GM19438 (cell line): ENCODE measurements around the gene CTTNBP2NL.

Source experiments
- ATAC-seq: cut with Tn5 transposase; IDR thresholded peaks from one replicate; pipeline ENCODE4 v1.9.1; 2021; ENCODE audit warnings: low read depth; ENCODE audit not compliant: unreplicated experiment

CTTNBP2NL gene

DNA sequence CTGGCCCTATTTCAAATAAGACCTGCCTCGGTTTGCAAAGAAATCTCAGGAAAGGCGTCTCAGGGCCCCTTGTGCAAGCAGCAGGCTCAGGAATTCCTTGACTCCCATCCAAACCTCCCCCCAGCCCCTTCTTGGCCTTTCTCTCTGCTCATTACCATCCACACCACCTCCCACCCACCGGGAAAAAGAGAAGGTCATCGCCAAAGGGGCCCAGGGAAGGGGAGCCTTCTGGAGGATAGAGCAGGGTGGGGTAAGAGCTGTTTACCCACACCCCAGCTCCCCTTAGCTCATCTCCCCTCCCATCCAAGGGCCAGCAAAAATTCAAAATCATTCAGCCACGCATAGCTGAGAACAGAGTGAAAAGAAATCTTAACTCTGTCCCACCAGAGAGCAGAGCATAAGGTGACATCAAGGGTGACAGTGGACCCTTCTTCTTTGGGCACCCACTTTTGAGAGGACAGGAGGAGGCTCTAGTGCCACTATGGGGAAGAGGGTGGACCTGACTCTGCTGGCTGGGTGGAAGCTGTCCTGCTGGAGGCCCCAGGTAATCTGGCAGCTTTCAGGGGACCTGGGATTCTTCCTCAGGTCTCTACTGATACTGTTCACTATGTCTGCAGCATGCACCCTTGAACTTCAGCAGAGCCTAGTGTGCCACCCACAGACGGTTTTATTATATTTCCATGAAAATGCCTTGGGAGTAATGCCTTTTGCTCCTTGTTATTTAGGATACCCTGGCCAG, 108.8 kb downstream of the CTTNBP2NL start:
- ATAC-seq = no peak

- no peak for ATAC-seq
Measured at GRCh38 chr1:112505400-112505785, 109.4 kb downstream of the CTTNBP2NL start.

- no peak for ATAC-seq
Measured at GRCh38 chr1:112505878-112506277, 109.9 kb downstream of the CTTNBP2NL start.

- no peak for ATAC-seq
Measured at GRCh38 chr1:112506306-112506705, 110.3 kb downstream of the CTTNBP2NL start.

DNA sequence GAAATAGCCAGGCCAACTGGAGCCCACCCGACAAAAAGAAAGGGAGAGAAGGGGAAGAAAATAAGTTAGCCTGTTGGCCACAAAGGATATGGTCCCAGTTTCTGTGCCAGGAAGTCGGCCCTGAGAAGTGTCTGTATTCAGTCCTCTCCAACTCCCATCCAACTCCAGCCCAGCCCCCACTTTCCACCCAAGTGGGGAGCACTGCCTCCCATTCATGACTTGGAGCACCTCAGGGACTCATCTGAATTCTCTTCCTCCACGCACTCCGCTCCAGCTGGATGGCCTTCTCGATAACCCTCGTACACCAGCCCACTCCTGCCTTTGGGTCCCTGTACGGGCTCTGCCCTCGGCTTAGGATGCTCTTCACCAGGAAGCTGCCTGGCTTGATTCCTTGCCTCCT, 110.7 kb downstream of the CTTNBP2NL start:
- ATAC-seq = no peak

DNA sequence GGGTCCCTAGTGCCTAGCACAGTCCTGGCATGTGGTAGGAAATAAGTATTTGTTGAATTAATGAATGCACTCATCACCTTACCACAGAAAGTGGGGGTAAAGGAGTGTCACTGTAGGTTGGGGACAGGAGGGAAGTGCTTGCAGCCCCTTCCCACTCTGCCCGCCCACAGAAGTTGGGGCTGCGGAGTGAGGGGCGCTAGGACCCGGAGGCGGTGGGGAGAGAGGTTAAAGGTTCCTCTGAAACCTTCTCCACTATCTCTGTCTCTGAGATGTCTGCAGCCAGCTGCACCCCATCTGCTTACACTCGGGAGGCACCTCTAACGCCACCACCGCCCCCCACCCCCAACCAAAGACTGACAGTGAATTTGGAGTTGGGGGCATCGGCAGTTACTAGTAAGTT, 111.3 kb downstream of the CTTNBP2NL start:
- no peak for ATAC-seq

- ATAC-seq = no peak
Measured at GRCh38 chr1:112507921-112508277, 111.9 kb downstream of the CTTNBP2NL start.

DNA sequence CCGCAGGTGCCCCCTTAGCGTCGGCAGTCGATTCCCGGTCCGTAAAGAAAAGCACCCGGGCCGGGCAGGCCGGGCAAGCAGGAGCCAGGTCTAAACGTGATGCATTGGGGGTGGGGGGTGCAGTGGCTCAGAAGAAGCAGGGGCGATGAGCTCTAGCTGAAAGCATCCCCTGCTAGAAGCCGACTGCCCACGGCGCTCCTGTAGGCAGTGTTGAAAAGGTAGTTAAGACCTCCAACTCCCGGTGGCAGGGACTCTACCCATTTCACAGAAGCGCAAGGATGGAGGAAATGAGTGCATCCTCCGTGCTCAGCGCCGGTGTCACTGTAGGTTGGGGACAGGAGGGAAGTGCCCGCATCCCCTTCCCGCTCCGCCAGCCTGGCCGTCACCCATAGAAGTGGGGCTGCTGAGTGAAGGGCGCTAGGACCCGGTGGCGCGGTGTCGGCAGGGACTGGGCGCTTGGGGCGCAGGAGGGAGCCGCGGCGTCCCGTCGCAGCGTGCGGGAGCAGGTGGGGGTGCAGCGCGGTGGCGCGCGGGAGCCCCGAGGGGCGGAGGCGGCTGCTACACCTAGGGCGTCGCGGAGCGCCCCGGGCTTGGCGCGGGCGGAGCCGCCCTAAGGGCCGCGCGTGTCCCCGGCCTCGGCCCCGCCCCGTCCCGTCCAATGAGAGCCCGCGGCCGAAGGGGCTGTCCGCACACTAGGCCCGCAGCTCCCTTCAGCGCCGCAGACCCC, 112.4 kb downstream of the CTTNBP2NL start, which contains the start of gene WNT2B:
Gene WNT2B, plus strand, starts transcription at position 688 of the 727 bp plus-strand sequence. CDS start 298 bp downstream, outside the sequence.
- peak; percentile 59 for ATAC-seq

- peak; percentile 30 for ATAC-seq
Measured at GRCh38 chr1:112509005-112509659, 113.1 kb downstream of the CTTNBP2NL start.

- no peak for ATAC-seq
Measured at GRCh38 chr1:112509660-112510178, 113.7 kb downstream of the CTTNBP2NL start.

DNA sequence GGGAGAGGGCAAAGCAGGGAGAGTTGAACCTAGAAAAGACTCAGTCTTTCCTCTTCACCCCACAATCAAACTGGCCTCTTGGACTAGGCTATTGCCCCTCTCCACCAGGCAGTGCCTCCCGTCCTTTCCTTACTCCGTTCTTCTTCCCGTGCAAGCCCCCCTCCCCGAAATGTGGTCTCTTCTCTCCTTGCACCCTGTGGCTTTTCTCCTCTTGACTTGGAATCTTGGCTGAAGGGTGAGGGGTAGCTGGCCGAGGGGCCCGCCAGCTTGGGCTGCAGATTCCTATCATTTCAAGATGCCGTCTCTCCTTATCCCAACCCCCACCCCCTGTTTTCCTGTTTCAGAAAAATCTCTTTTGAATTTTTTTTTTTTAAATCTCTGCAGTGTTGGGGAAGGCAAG, 114.3 kb downstream of the CTTNBP2NL start:
- no peak for ATAC-seq
